ENCODE results near the gene ACTL6B. TPM values are rescaled to one million over a fixed set of nuclear protein-coding genes. Genes with fewer than 3 reads are reported as not detected.
A peak's percentile ranks its signal among the peaks of the same experiment; 100 is the strongest.

The ACTL6B gene
- total and polyA plus RNA-seq, 2 of the 8 experiments (the other 6 are each of a cell fraction or from before 2014, with no cell fraction given) = 2.1 to 4.5 TPM

- Histone ChIP-seq H3K9ac (replicated peaks in 1 of 4; ENCODE audit: extremely low read depth in 1 of 4, low read depth in 3 of 4, low read length in 3 of 4) (peak overlapping the region; percentile 29 to 72 (median 46)), H2BK15ac (ENCODE audit: low read length) (no peak overlapping the region), H2BK120ac (replicated peaks; ENCODE audit: low read depth, low read length) (no peak overlapping the region), H3K79me2 (ENCODE audit: control insufficient read depth in 1 of 2, insufficient read depth in 2 of 2, low read length in 2 of 2) (no peaks in the 10 kb centered on the region), H4K91ac (replicated peaks; ENCODE audit: insufficient read length, low read length) (no peak overlapping the region), H3K27me3 (replicated peaks in 1 of 4; ENCODE audit: control insufficient read depth in 3 of 4, extremely low read depth in 1 of 4, insufficient read depth in 3 of 4, low read length in 3 of 4) (peaks cover 0 to 8% (median 6%) of the 10 kb centered on the region in 4 experiments; a peak in 4 of 7 replicates), H3K4me3 (ENCODE audit: extremely low read depth in 1 of 4, insufficient read depth in 2 of 4, low read depth in 3 of 4, low read length in 4 of 4) (peak overlapping the region; percentile 72 to 99 (median 82)), H3K23me2 (ENCODE audit: low read depth, low read length) (peaks cover 11% of the 10 kb centered on the region; the same call in 1 of the 2 replicates), H2AFZ (ENCODE audit: low read length) (no peak overlapping the region), H2BK12ac (ENCODE audit: low read depth, low read length) (no peak overlapping the region), H4K8ac (ENCODE audit: extremely low read depth, insufficient read depth, low read length) (0 out of 2 replicates have a peak overlapping the region, but pooled peaks have one; percentile 21), H3K23ac (ENCODE audit: insufficient read length) (no peak overlapping the region), H3K27ac (ENCODE audit: low read depth, low read length) (no peak overlapping the region; the same call in 1 of the 2 replicates), H3K4ac (replicated peaks; ENCODE audit: insufficient read length, low read depth, low read length) (no peak overlapping the region), H3K36me3 (ENCODE audit: control insufficient read depth in 2 of 4, insufficient read depth in 4 of 4, low read length in 3 of 4) (peaks cover 0 to 25% (median 14%) of the 10 kb centered on the region in 4 experiments; a peak in 6 of 8 replicates), H2AK5ac (ENCODE audit: low read depth, low read length) (no peak overlapping the region), H2BK5ac (ENCODE audit: low read depth, low read length) (no peak overlapping the region), H3K4me1 (replicated peaks in 1 of 4; ENCODE audit: control insufficient read depth in 3 of 4, insufficient read depth in 4 of 4, low read length in 3 of 4) (peaks cover 0 to 3% (median 0%) of the 10 kb centered on the region in 4 experiments; a peak in 2 of 7 replicates), H3K9me3 (ENCODE audit: insufficient read depth in 2 of 2, low read depth in 1 of 2, low read length in 1 of 2) (no peaks in the 10 kb centered on the region), H3K14ac (ENCODE audit: insufficient read length) (no peak overlapping the region), H3K4me2 (ENCODE audit: insufficient read depth in 1 of 2, low read depth in 2 of 2, low read length in 2 of 2) (peak overlapping the region; percentile 58 to 87), H3K79me1 (ENCODE audit: low read depth, low read length) (peaks cover 3% of the 10 kb centered on the region), H3K56ac (replicated peaks; ENCODE audit: insufficient read length, low read depth, low read length) (peak overlapping the region; percentile 92), H4K5ac (ENCODE audit: insufficient read length, low read depth, low read length) (peak overlapping the region; percentile 64), H4K20me1 (replicated peaks in 1 of 2; ENCODE audit: control insufficient read depth in 1 of 2, insufficient read depth in 2 of 2, low read length in 2 of 2) (peaks cover 10 to 17% of the 10 kb centered on the region in 2 experiments), H2BK20ac (ENCODE audit: low read length) (no peak overlapping the region), H3K18ac (ENCODE audit: extremely low read depth, low read length) (peak overlapping the region; percentile 87)
- TF ChIP-seq CEBPB (IDR thresholded peaks at IDR 0.05; ENCODE audit: low read depth, low read length) = no peak
- peak in 1 of 2 experiments; percentile 5; a peak in 1 of 4 replicates for TF ChIP-seq SIN3A (conservative IDR thresholded peaks at IDR 0.05 in 1 of 2, IDR thresholded peaks at IDR 0.05 in 1 of 2; ENCODE audit: low read depth in 1 of 2, low read length in 2 of 2)
- TF ChIP-seq CHD1 (IDR thresholded peaks at IDR 0.05; ENCODE audit: low read depth, low read length) = no peak
- 0 out of 2 replicates have a peak, but pooled peaks have one; percentile 62 for TF ChIP-seq PHF8 (conservative IDR thresholded peaks at IDR 0.05; ENCODE audit: low read depth, low read length)
- peak; percentile 63 for TF ChIP-seq KDM4A (IDR thresholded peaks at IDR 0.05; ENCODE audit: low read depth, low read length, severe bottlenecking)
- peak; percentile 42; the same call in 1 of the 2 replicates for TF ChIP-seq RBBP5 (IDR thresholded peaks at IDR 0.05; ENCODE audit: borderline replicate concordance, low read depth, low read length)
- no peak for TF ChIP-seq E2F6 (IDR thresholded peaks at IDR 0.05)
- no peak for TF ChIP-seq CHD2 (IDR thresholded peaks at IDR 0.05; ENCODE audit: low read length)
- FAIRE-seq (no peak), DNase-seq (ENCODE audit: low read depth in 1 of 2, low spot score in 2 of 2) (peak in 1 of 2 experiments; percentile 76)
- CTCF ChIA-PET (ENCODE audit: partially characterized antibody) = interaction anchor here (0.7 to 12.1 kb wide), 6 partner anchors 19 to 121 kb away, joined by 3 to 134 read pairs (median 4); partner anchors contain the start of gene GIGYF1
- WGBS, 2 experiments (ENCODE audit: extremely low coverage in 1 of 2, insufficient coverage in 1 of 2, insufficient read length in 1 of 2, insufficient replicate concordance in 2 of 2, low coverage in 1 of 2, low lambda C conversion rate in 2 of 2, missing lambda C conversion rate in 1 of 2) = 2% methylated on average over 8 of the region's 34 CpGs; no CpG with 5 or more reads in 1 of the 2 experiments
- POLR2A ChIA-PET (ENCODE audit: partially characterized antibody) = interaction anchor here (0.8 to 10.3 kb wide), 8 partner anchors 16 to 201 kb away, joined by 3 to 257 read pairs (median 4); partner anchors contain the start of genes GIGYF1, POP7 and SRRT
Measured at GRCh38 chr7:100673942-100674410, 17.7 kb upstream of the ACTL6B start.

Measured in H1 (cell line).